ENCODE data around the gene EVX1.

EVX1 gene

GRCh38 chr7:27242555-27243339, at the start of gene EVX1:
TSS of gene EVX1 (plus strand) at chr7:27242802. CDS start at chr7:27243031, 229 bp downstream.
- DNase-seq: no peak

DNA sequence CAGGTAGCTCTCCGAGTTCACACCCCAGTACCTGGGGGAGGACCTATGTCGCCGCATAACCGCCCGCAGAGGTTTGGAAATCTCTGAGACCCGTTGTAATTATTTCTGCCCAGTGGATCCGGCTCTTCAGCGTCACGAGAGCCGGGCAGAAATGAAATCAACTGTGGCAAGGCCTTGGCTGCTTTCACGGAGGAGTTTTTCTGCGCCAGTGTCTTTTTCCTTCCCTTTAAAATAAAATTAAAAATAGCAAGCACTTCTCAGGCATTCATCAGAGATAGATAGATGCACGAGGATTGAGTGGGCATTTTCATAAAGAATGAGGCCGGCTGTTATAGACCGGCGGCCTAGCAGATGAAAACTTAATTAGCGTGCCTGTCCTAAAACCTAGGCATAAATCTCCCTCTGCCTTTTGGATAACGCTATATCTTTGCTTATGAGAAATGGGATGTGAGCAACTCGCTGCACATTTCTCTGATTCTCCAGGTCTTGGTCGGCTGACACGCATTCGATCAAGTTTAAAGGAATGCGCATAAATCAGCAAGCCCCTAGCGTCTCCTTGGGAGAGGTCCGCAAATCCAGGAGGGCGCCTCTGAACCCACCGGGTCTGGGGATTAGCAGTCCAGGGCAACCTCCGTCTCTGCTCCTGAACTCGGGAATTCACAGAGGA, 49.1 kb upstream of the EVX1 start:
- no peak for DNase-seq

DNA sequence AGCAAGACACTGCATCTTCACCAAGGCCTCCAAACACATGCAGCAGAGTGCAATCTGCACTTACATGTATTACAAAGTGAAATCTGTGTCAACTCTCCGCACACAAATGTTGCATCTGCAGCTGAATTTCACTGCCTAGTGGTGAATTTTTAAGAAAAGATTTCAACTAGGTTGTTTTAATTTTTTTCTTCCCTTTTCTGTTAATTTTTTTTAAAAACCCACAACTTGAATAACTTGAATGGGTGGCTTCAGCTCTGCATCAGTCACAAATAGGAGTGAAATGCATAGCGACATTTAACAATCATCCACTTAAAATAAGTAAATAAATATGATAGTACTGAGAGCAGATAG, 48.6 kb upstream of the EVX1 start:
- DNase-seq: no peak

GRCh38 chr7:27194686-27195379, 47.8 kb upstream of the EVX1 start:
- DNase-seq: no peak

- DNase-seq: peak; percentile 73
Measured at GRCh38 chr7:27196287-27196767, 46.3 kb upstream of the EVX1 start.

GRCh38 chr7:27197137-27198042, 45.2 kb upstream of the EVX1 start:
- DNase-seq: no peak

- no peak for DNase-seq
Measured at GRCh38 chr7:27198138-27198841, 44.3 kb upstream of the EVX1 start.

- DNase-seq: no peak
Measured at GRCh38 chr7:27198871-27199801, 43.5 kb upstream of the EVX1 start.

GRCh38 chr7:27199849-27200760, 42.5 kb upstream of the EVX1 start, which contains the start of gene HOXA13:
TSS of gene HOXA13 (minus strand) at chr7:27200091. CDS start at chr7:27200077, 14 bp downstream.
- DNase-seq: peak; percentile 34

- DNase-seq: peak; percentile 30
Measured at GRCh38 chr7:27200761-27201579, 41.6 kb upstream of the EVX1 start.

GRCh38 chr7:27201580-27202017, 41.0 kb upstream of the EVX1 start:
- no peak for DNase-seq

GRCh38 chr7:27202018-27202861, 40.4 kb upstream of the EVX1 start:
- no peak for DNase-seq

DNA sequence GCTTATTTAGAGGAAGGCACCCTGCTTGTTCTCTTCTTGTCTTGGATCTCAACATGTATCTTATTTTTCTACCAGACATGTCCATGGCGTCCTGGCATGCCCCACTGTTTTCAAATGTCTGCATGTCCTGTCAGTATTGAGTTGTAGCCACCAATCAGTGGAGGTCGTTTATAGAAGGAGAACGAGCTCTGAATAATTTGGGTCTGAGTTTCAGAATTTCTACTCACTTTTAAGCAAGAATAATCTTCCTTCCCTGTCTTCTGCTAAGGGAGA, 39.8 kb upstream of the EVX1 start:
- DNase-seq: no peak

DNA sequence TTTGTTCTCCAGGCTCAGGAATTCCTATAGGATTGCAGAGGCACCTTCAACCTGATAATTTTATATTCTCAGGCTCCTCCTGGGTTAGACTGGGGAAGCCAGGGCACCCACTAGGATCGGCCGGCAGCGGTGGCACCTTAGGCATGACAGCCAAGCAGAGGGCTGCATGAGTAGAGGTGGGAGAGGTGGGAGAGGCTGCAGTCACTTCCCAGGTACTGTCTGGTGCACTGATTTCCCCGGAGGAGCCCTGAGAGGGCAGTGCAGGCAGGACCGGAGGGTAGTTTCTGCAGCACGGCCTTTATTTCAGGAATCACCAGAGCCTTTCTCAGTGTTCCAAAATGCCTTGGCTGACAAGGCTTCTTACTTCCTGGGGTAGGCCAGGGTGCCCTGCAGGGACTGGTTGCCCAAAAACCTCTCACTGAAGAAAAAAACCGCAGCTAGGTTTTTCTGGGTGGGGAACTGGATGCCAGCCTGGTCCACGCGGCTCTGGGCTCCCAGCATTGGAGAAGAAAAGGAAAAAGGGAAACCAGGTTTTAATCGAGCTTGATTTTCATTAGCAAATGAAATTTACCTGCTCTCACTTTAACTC, 39.1 kb upstream of the EVX1 start:
- DNase-seq: no peak

DNA sequence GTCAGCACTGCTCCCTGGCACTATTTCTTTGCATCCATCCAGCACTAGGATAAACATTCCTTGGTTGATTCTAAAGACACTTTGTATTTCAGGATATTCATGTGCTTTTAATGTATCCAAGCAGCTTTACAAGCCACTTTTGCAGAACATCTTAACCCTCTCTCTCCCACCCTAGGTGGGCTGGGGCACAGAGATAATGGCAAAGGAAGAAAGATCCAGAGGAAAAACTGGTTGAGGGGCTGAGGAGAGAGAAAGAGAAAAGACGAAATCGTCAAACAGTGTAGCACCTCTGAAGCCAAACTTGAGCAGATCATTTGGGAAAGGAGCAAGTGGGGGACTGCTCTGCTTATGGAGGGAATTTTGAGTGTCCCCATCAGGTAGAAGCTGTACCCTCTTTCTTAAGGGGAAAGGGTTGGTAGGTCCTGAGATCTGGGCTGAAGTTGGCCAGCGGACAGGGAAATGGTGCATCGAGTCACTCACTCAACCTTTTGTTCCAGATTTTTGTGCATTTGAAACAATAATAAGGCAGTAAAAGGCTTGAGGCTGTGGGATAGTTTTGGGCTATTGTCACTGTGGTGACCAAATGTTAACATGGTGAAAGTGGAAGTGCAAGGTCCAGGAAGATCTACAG, 38.5 kb upstream of the EVX1 start:
- no peak for DNase-seq

DNA sequence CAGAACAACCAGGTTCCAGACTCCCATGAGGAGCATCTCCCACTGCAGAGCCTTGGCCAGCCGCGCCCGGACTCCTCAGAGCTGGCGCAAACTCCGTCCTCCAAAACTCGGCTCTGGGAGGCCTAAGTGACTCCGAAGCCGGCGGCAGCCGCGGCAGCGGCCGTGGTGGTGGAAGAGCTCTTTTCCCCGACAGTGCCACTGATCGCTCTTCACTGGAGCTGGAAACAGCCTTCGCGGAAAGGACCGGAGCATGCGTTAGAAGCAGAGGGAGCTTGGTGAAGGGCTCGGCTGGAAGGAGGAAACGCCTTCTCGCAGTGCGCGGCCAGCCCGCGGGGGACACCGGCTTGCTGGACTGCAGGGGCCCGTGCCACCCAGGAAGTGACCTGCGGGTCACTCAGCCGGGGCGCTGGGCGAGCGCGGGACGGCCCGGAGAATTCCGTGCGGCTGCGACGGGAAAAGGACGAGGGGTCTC, 37.7 kb upstream of the EVX1 start:
- no peak for DNase-seq
